GM23248 (cell line): ENCODE measurements around the gene SLC35G3. TPM values are rescaled to one million over a fixed set of nuclear protein-coding genes. Genes with fewer than 3 reads are reported as not detected.

Experiments
- DNase-seq: peaks from one replicate; pipeline ENCODE4 v3.0.0-alpha.2; 2015
- H2AFZ ChIP-seq: fragments of 200-600 bp; sonication (generic); 2 replicates; pipeline ENCODE4 v1.6.1; 2016; ENCODE audit warnings: antibody characterized with exemption
- H3F3A ChIP-seq: fragments of 200-600 bp; sonication (generic); 2 replicates; pipeline ENCODE4 v1.6.1; 2016; ENCODE audit warnings: mild to moderate bottlenecking, antibody characterized with exemption, mixed run types; ENCODE audit not compliant: insufficient read depth
- H3K27ac ChIP-seq: fragments of 200-600 bp; sonication (generic); 2 replicates; pipeline ENCODE4 v1.5.1; 2016; ENCODE audit warnings: mild to moderate bottlenecking
- H3K27me3 ChIP-seq: fragments of 200-600 bp; sonication (generic); replicated peaks from 2 replicates; pipeline ENCODE4 v1.6.1; 2016; ENCODE audit warnings: mild to moderate bottlenecking; ENCODE audit not compliant: insufficient read depth
- H3K36me3 ChIP-seq: fragments of 200-600 bp; sonication (generic); 2 replicates; pipeline ENCODE4 v1.6.1; 2016; ENCODE audit warnings: low read depth, mild to moderate bottlenecking
- H3K4me1 ChIP-seq: fragments of 200-600 bp; sonication (generic); 2 replicates; pipeline ENCODE4 v1.6.1; 2016; ENCODE audit warnings: mild to moderate bottlenecking; ENCODE audit not compliant: insufficient read depth
- H3K4me2 ChIP-seq: fragments of 200-600 bp; sonication (generic); one replicate; pipeline ENCODE4 v1.6.1; 2016; ENCODE audit warnings: mild to moderate bottlenecking; ENCODE audit not compliant: unreplicated experiment
- H3K4me3 ChIP-seq: fragments of 200-600 bp; sonication (generic); 2 replicates; pipeline ENCODE4 v1.5.1; 2016; ENCODE audit warnings: mild to moderate bottlenecking
- H3K79me2 ChIP-seq: fragments of 200-600 bp; sonication (generic); 2 replicates; pipeline ENCODE4 v1.6.1; 2016; ENCODE audit warnings: mild to moderate bottlenecking; ENCODE audit not compliant: insufficient read depth
- H3K9ac ChIP-seq: fragments of 200-600 bp; sonication (generic); 2 replicates; pipeline ENCODE4 v1.6.1; 2016; ENCODE audit warnings: mild to moderate bottlenecking
- H3K9me2 ChIP-seq: fragments of 200-600 bp; sonication (generic); 2 replicates; pipeline ENCODE4 v1.6.1; 2016; ENCODE audit warnings: mixed run types, mild to moderate bottlenecking, moderate library complexity; ENCODE audit not compliant: insufficient read depth
- H3K9me3 ChIP-seq: fragments of 200-600 bp; sonication (generic); one replicate; pipeline ENCODE4 v1.6.1; 2017; ENCODE audit warnings: low read depth
- H4K20me1 ChIP-seq: fragments of 200-600 bp; sonication (generic); 2 replicates; pipeline ENCODE4 v1.6.0; 2016; ENCODE audit not compliant: insufficient read depth
- EZH2 ChIP-seq: fragments of 200-600 bp; sonication (generic); IDR thresholded peaks from 2 replicates; pipeline ENCODE4 v1.6.1; 2018; ENCODE audit warnings: antibody characterized with exemption, mild to moderate bottlenecking; ENCODE audit not compliant: insufficient read depth, poor library complexity, severe bottlenecking
- EZH2phosphoT487 ChIP-seq: fragments of 200-600 bp; sonication (generic); IDR thresholded peaks from 2 replicates; pipeline ENCODE4 v1.6.1; 2018; ENCODE audit warnings: antibody characterized with exemption, moderate library complexity, mild to moderate bottlenecking, low read depth; ENCODE audit not compliant: insufficient read depth
- WGBS, 2 experiments: methylation state at CpG; one replicate each; pipeline ENCODE4 v1.1.6; 2015 to 2017; ENCODE audit warnings: low lambda C conversion rate in 2 of 2, low coverage in 1 of 2; ENCODE audit errors: missing lambda C conversion rate in 2 of 2; 5-methylcytosine and 5-hydroxymethylcytosine counted together
- in situ Hi-C: fragments of 300-500 bp; cut with MboI; formaldehyde crosslinking; loops from 2 replicates; pipeline ENCODE4 v1.15.0; 2020
- polyA plus RNA-seq: library from polyadenylated mRNA; unstranded; fragments of >200 nt; fragmentation: Nextera tagmentation; extraction: Ambion mirVana; gene quantifications from 2 replicates; pipeline ENCODE4 v1.2.1, GENCODE V29; 2016
- total RNA-seq: library from RNA; depleted of rRNA; stranded (reverse); fragments of >200 nt; shearing (Covaris generic); gene quantifications from 2 replicates; pipeline ENCODE4 v1.2.3, GENCODE V29; 2014

Gene SLC35G3
- total and polyA plus RNA-seq, 2 experiments from 2014 or later, result not detected

DNA sequence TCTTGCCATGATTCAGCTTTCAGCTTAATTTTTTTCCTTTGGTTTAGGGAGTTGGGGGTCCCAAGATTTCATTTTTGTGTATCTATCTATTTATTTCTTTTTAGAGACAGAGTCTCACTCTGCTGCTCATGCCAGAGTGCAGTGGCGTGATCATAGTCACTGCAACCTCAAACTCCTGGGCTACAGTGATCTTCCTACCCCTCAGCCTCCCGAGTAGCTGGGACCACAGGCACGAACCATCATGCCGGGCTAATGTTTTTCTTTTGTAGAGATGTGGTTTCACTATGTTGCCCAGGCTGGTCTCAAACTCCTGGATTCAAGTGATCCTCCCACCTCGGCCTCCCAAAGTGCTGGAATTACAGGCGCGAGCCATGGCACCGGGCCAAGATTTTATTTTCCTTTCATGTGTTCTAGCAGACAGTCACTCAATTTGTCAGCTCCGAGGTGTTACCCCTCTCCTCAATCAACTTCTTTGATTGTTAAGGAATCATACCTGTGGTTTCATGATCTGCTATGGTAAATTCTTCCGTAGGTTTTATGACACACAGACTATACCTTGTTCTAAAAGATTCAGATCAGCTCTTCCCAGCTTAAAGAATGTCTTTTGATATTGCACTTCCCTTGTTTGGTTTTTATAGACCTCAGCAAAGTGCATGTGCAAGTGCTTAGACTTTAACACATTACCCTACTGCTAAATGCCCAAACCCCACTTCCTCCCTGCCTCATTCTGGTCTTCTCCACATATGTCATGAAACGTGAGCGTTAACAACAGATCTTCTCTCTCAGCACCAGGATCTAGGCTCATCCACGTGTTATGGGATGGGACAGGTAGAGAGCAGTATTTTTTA, 33.6 kb downstream of the SLC35G3 start:
- WGBS, 2 experiments, result 34 to 41% methylated on average over 13 of the region's 13 CpGs
- no peak overlapping the region for H3K4me2 ChIP-seq
- no peaks in the 10 kb centered on the region for H3K4me1 ChIP-seq
- no peak for TF ChIP-seq EZH2phosphoT487
- no peak for TF ChIP-seq EZH2
- no peaks in the 10 kb centered on the region for H3K79me2 ChIP-seq
- H3K9me3 ChIP-seq, result no peaks in the 10 kb centered on the region
- H3K9me2 ChIP-seq, result no peaks in the 10 kb centered on the region
- H3K4me3 ChIP-seq, result no peak overlapping the region
- DNase-seq, result no peak
- no peak overlapping the region for H3K9ac ChIP-seq
- H3F3A ChIP-seq, result no peaks in the 10 kb centered on the region
- H3K27ac ChIP-seq, result no peak overlapping the region
- H3K36me3 ChIP-seq, result no peaks in the 10 kb centered on the region
- no peaks in the 10 kb centered on the region for H4K20me1 ChIP-seq
- in situ Hi-C loops, result no loop called here
- peaks cover 18% of the 10 kb centered on the region for H3K27me3 ChIP-seq
- H2AFZ ChIP-seq, result no peak overlapping the region

DNA sequence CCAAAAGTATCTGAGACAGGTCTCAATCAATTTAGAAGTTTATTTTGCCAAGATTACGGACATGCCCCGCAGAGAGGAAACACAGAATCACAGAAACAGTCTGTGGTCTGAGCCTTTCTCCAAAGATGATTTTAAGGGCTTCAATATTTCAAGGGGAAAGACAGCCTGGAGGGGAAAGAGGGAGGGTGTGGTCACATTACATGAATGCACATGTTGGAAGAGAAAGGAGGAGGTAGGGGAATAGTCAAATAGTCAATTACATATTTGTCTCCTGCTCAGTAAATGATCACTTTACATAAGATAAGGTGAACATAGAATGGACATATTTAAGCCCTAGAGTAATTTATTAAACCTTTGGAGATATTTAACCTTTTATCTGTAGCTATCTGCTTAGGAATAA, 34.3 kb downstream of the SLC35G3 start:
- no peaks in the 10 kb centered on the region for H3K36me3 ChIP-seq
- no peak overlapping the region for H3K9ac ChIP-seq
- no peak overlapping the region for H3K27ac ChIP-seq
- no peaks in the 10 kb centered on the region for H4K20me1 ChIP-seq
- H3K9me3 ChIP-seq, result no peaks in the 10 kb centered on the region
- H3K9me2 ChIP-seq, result no peaks in the 10 kb centered on the region
- H3K4me2 ChIP-seq, result no peak overlapping the region
- no peaks in the 10 kb centered on the region for H3K4me1 ChIP-seq
- no peak for DNase-seq
- WGBS, 2 experiments, result 29 to 40% methylated on average over 2 of the region's 2 CpGs
- in situ Hi-C loops, result no loop called here
- TF ChIP-seq EZH2phosphoT487, result no peak
- no peak for TF ChIP-seq EZH2
- H3K79me2 ChIP-seq, result no peaks in the 10 kb centered on the region
- H3K4me3 ChIP-seq, result no peak overlapping the region
- peaks cover 18% of the 10 kb centered on the region for H3K27me3 ChIP-seq
- no peaks in the 10 kb centered on the region for H3F3A ChIP-seq
- H2AFZ ChIP-seq, result no peak overlapping the region

DNA sequence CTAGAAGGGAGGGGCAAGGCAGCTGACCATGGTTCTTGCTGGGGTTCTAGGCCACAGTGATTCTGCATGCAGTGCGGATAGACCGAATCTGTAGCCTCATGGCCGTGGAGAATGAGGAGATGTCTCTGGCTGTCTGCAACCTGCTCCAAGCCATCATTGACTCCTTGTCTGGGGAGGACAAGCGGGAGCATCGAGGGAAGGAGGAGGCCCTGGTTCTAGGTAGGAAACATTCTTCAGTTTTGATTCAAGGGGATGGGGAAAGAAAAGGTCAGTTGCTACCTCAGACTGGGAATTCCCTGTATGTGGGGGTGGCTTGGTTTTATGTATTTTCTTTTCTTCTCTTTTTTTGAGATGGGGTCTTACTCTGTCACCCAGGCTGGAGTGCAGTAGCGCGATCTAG, 38.9 kb downstream of the SLC35G3 start:
- 71 to 77% methylated on average over 7 of the region's 7 CpGs for WGBS, 2 experiments
- H4K20me1 ChIP-seq, result no peaks in the 10 kb centered on the region
- H3K27me3 ChIP-seq, result peaks cover 6% of the 10 kb centered on the region
- H3K9me2 ChIP-seq, result no peaks in the 10 kb centered on the region
- no peaks in the 10 kb centered on the region for H3F3A ChIP-seq
- DNase-seq, result no peak
- H3K27ac ChIP-seq, result no peak overlapping the region
- H2AFZ ChIP-seq, result no peak overlapping the region
- H3K36me3 ChIP-seq, result no peaks in the 10 kb centered on the region
- no peak overlapping the region for H3K4me3 ChIP-seq
- H3K4me1 ChIP-seq, result no peaks in the 10 kb centered on the region
- in situ Hi-C loops, result no loop called here
- no peaks in the 10 kb centered on the region for H3K9me3 ChIP-seq
- TF ChIP-seq EZH2phosphoT487, result no peak
- TF ChIP-seq EZH2, result no peak
- H3K9ac ChIP-seq, result no peak overlapping the region
- H3K79me2 ChIP-seq, result no peaks in the 10 kb centered on the region
- no peak overlapping the region for H3K4me2 ChIP-seq

DNA sequence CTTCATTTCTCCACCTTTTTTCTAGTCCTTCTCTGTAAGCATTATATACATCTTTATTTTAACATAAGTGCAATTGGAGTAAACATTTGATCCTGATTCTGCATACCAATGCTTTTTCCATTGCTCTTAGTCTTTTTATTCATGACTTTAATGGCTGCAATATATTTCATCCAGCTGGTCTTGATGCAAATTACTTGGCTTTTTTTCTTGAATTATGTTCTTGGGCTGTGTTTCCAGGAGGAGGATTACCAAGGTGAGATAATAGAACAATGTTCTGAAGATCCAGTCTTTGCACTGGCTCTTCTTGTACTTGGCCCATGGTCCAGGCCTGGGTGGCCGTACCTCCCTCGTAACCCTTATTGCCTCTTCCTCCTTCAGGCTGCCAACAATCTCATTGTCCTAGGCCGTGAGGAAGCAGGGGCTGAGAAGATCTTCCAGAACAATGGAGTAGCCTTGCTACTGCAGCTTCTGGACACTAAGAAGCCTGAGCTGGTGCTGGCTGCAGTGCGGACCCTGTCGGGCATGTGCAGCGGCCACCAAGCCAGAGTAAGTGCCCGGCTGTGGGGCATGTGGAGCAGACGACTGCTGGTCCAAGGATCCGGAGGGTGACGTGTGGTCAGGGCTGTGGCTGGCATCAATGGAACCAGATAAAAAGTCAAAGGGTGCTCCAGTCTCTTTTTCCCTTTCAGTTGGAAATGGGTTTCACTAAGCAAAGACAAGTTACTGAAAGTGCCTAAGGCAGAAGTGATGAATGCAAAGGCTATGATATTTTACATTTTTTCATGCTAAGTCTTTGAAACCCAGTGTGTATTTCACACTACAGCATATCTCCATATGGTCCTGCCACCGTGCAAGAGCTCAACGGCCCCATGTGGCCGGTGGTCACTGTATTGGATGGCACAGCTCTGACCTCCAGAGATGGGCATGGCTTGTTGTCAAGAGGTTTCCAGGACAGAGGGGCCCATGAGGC, 39.7 kb downstream of the SLC35G3 start:
- Histone ChIP-seq H3K4me2 (no peak overlapping the region), H3K9ac (no peak overlapping the region), H3F3A (no peaks in the 10 kb centered on the region), H3K79me2 (no peaks in the 10 kb centered on the region), H3K9me3 (no peaks in the 10 kb centered on the region), H4K20me1 (no peaks in the 10 kb centered on the region), H2AFZ (no peak overlapping the region), H3K4me3 (no peak overlapping the region), H3K27me3 (peaks cover 3% of the 10 kb centered on the region), H3K27ac (no peak overlapping the region), H3K4me1 (no peaks in the 10 kb centered on the region), H3K36me3 (no peaks in the 10 kb centered on the region), H3K9me2 (no peaks in the 10 kb centered on the region)
- 66 to 75% methylated on average over 13 of the region's 13 CpGs for WGBS, 2 experiments
- no peak for DNase-seq
- TF ChIP-seq EZH2 (no peak), EZH2phosphoT487 (no peak)
- in situ Hi-C loops, result no loop called here
